GM12878 (cell line): Measurements from ENCODE around the gene B4GALNT2. TPM values are rescaled to one million over a fixed set of nuclear protein-coding genes. Genes with fewer than 3 reads are reported as not detected.

ENCODE experiments used
- ASH2L ChIP-seq: fragments of 300-600, 200-600 bp; sonication (generic); IDR thresholded peaks from 2 replicates; pipeline ENCODE4 v1.6.1; 2017; ENCODE audit warnings: low read depth, mild to moderate bottlenecking, borderline replicate concordance
- ETV6 ChIP-seq, 2 experiments: fragments of 450-650 bp in 1 of 2; IDR thresholded peaks in 1 of 2; conservative IDR thresholded peaks in 1 of 2; 2 replicates each; pipeline ENCODE4 v1.6.1; 2014; ENCODE audit warnings: antibody characterized with exemption in 1 of 2, borderline replicate concordance in 1 of 2, low read depth in 1 of 2, mild to moderate bottlenecking in 1 of 2, moderate library complexity in 1 of 2
- HDAC6 ChIP-seq: fragments of 200-600 bp; sonication (generic); IDR thresholded peaks from one replicate; pipeline ENCODE4 v1.8.0; 2017; ENCODE audit warnings: antibody characterized with exemption; ENCODE audit not compliant: unreplicated experiment
- IRF4 ChIP-seq: IDR thresholded peaks from 2 replicates; pipeline ENCODE4 v1.6.1; 2011; ENCODE audit warnings: low read depth, low read length
- MTA2 ChIP-seq: fragments of 450-650 bp; IDR thresholded peaks from 2 replicates; pipeline ENCODE4 v1.6.1; 2016; ENCODE audit warnings: low read depth, mild to moderate bottlenecking, moderate library complexity
- NFIC ChIP-seq: IDR thresholded peaks from 2 replicates; pipeline ENCODE4 v1.6.1; 2012; ENCODE audit warnings: low read depth, mild to moderate bottlenecking, inconsistent platforms, low read length, moderate library complexity
- PAX5 ChIP-seq: IDR thresholded peaks from 2 replicates; pipeline ENCODE4 v1.6.1; 2011; ENCODE audit warnings: low read depth, low read length, borderline replicate concordance
- POLR2A ChIP-seq: IDR thresholded peaks from 2 replicates; pipeline ENCODE4 v1.6.1; 2011; ENCODE audit warnings: low read depth, mild to moderate bottlenecking, low read length
- POLR2AphosphoS5 ChIP-seq: IDR thresholded peaks from 2 replicates; pipeline ENCODE4 v1.6.1; 2011; ENCODE audit warnings: mild to moderate bottlenecking, low read length, inconsistent platforms
- SREBF1 ChIP-seq: IDR thresholded peaks from 2 replicates; pipeline ENCODE4 v1.6.1; 2012; ENCODE audit warnings: mild to moderate bottlenecking, low read length
- ZZZ3 ChIP-seq: IDR thresholded peaks from 2 replicates; pipeline ENCODE4 v1.6.1; 2011; ENCODE audit warnings: low read depth; ENCODE audit not compliant: control insufficient read depth, insufficient read length
- polyA plus RNA-seq, 11 experiments: library from polyadenylated mRNA; depleted of rRNA in 4 of 11; unstranded in 6 of 11; stranded (reverse) in 5 of 11; fragments of >200 nt; fragmentation: Nextera tagmentation in 4 of 11; fragmentation: Illumina TruSeq in 1 of 11; extraction: Ambion mirVana in 4 of 11; extraction: Trizol in 1 of 11; gene quantifications; 1 replicate in 1 of 11; 2 replicates in 10 of 11; pipeline versions ENCODE4 v1.2.1 to v1.2.3, GENCODE V29; 2011 to 2016; ENCODE audit warnings: inconsistent platforms in 2 of 11, missing spikeins in 2 of 11, low read depth in 1 of 11
- total RNA-seq, 4 experiments: library from RNA; depleted of rRNA in 3 of 4; stranded (reverse); fragments of >200 nt in 3 of 4; fragmentation: Illumina TruSeq in 1 of 4; extraction: Trizol in 1 of 4; gene quantifications; 2 replicates each; pipeline versions ENCODE4 v1.2.1 to v1.2.3, GENCODE V29; 2013 to 2021
- TF ChIP-seq, protein P1 (sequence below): IDR thresholded peaks from 2 replicates; pipeline ENCODE4 v1.6.1; 2011; ENCODE audit warnings: borderline replicate concordance, low read depth, mild to moderate bottlenecking, moderate library complexity, mixed read lengths, low read length; ENCODE audit not compliant: insufficient read depth; ENCODE audit errors: extremely low read length
- TF ChIP-seq, protein P2 (sequence below): fragments of 450-650 bp; IDR thresholded peaks from 2 replicates; pipeline ENCODE4 v1.6.1; 2017; ENCODE audit warnings: mild to moderate bottlenecking, moderate library complexity
- TF ChIP-seq, protein P3 (sequence below): IDR thresholded peaks from 2 replicates; pipeline ENCODE4 v1.6.1; 2011; ENCODE audit warnings: borderline replicate concordance, low read depth, mild to moderate bottlenecking, moderate library complexity, low read length; ENCODE audit not compliant: insufficient read depth, poor library complexity, severe bottlenecking
- TF ChIP-seq, protein P4 (sequence below): fragments of 150-350 bp; IDR thresholded peaks from 2 replicates; pipeline ENCODE4 v1.6.1; 2016; ENCODE audit warnings: low read depth, low read length

Gene B4GALNT2
- total and polyA plus RNA-seq, 10 of the 15 experiments (the other 5 are each of a cell fraction or from before 2014, with no cell fraction given): not detected

DNA sequence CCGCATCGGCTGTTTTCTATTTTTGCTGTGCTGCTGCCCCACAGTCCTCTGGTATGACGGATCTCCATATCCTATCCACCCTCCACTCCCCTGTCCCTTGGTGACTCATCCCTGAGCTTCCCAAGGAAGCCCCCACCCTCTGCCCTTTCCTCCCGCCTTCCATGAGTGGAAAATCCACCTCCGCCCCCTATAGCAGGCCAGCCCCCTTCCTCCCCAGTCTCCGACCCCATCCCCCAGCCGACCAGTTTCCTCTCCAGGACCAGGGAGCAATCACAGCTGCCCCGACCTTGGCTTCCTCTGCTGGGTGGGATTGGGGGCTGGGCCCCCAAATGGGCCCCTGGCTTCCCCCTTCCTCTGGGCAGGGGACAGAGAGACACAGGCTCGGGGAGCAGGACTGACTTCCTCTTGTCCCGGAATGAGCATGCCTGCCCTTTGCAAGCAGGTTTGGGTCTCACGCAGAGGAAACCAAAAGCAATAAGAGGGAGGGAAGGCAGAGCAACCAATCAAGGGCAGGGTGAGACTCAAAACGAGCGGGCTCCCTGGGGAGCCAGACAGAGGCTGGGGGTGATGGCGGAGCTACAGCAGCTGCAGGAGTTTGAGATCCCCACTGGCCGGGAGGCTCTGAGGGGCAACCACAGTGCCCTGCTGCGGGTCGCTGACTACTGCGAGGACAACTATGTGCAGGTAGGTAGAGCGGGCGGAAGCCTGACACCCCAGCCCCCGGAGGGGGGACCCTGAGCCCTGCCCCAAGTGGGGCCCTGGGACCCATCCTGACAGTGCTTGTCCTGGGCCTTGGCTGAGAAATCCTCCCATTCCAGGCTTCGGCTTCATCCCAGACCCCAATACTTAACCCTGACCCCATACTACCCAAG is 77.8 kb downstream of the B4GALNT2 start, which contains the start of the genes ABI3 and GNGT2 (continued):
- TF ChIP-seq ETV6 (conservative IDR thresholded peaks at IDR 0.05 in 1 of 2, IDR thresholded peaks at IDR 0.05 in 1 of 2; ENCODE audit: borderline replicate concordance in 1 of 2, low read depth in 1 of 2) (peak in 1 of 2 experiments; percentile 71; a peak in 1 of 4 replicates), POLR2A (peak; percentile 97), PAX5 (peak; percentile 25; the same call in 1 of the 2 replicates), ASH2L (no peak), NFIC (no peak; the same call in 1 of the 2 replicates), HDAC6 (no peak), ZZZ3 (no peak), POLR2AphosphoS5 (peak; percentile 97), MTA2 (peak; percentile 42), IRF4 (peak; percentile 45; the same call in 1 of the 2 replicates), SREBF1 (no peak)
- TF ChIP-seq, protein P1, sequence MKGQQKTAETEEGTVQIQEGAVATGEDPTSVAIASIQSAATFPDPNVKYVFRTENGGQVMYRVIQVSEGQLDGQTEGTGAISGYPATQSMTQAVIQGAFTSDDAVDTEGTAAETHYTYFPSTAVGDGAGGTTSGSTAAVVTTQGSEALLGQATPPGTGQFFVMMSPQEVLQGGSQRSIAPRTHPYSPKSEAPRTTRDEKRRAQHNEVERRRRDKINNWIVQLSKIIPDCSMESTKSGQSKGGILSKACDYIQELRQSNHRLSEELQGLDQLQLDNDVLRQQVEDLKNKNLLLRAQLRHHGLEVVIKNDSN: no peak
- TF ChIP-seq, protein P2, sequence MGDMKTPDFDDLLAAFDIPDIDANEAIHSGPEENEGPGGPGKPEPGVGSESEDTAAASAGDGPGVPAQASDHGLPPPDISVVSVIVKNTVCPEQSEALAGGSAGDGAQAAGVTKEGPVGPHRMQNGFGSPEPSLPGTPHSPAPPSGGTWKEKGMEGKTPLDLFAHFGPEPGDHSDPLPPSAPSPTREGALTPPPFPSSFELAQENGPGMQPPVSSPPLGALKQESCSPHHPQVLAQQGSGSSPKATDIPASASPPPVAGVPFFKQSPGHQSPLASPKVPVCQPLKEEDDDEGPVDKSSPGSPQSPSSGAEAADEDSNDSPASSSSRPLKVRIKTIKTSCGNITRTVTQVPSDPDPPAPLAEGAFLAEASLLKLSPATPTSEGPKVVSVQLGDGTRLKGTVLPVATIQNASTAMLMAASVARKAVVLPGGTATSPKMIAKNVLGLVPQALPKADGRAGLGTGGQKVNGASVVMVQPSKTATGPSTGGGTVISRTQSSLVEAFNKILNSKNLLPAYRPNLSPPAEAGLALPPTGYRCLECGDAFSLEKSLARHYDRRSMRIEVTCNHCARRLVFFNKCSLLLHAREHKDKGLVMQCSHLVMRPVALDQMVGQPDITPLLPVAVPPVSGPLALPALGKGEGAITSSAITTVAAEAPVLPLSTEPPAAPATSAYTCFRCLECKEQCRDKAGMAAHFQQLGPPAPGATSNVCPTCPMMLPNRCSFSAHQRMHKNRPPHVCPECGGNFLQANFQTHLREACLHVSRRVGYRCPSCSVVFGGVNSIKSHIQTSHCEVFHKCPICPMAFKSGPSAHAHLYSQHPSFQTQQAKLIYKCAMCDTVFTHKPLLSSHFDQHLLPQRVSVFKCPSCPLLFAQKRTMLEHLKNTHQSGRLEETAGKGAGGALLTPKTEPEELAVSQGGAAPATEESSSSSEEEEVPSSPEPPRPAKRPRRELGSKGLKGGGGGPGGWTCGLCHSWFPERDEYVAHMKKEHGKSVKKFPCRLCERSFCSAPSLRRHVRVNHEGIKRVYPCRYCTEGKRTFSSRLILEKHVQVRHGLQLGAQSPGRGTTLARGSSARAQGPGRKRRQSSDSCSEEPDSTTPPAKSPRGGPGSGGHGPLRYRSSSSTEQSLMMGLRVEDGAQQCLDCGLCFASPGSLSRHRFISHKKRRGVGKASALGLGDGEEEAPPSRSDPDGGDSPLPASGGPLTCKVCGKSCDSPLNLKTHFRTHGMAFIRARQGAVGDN: peak; percentile 86
- TF ChIP-seq, protein P3, sequence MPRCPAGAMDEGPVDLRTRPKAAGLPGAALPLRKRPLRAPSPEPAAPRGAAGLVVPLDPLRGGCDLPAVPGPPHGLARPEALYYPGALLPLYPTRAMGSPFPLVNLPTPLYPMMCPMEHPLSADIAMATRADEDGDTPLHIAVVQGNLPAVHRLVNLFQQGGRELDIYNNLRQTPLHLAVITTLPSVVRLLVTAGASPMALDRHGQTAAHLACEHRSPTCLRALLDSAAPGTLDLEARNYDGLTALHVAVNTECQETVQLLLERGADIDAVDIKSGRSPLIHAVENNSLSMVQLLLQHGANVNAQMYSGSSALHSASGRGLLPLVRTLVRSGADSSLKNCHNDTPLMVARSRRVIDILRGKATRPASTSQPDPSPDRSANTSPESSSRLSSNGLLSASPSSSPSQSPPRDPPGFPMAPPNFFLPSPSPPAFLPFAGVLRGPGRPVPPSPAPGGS: peak; percentile 45
- TF ChIP-seq, protein P4, sequence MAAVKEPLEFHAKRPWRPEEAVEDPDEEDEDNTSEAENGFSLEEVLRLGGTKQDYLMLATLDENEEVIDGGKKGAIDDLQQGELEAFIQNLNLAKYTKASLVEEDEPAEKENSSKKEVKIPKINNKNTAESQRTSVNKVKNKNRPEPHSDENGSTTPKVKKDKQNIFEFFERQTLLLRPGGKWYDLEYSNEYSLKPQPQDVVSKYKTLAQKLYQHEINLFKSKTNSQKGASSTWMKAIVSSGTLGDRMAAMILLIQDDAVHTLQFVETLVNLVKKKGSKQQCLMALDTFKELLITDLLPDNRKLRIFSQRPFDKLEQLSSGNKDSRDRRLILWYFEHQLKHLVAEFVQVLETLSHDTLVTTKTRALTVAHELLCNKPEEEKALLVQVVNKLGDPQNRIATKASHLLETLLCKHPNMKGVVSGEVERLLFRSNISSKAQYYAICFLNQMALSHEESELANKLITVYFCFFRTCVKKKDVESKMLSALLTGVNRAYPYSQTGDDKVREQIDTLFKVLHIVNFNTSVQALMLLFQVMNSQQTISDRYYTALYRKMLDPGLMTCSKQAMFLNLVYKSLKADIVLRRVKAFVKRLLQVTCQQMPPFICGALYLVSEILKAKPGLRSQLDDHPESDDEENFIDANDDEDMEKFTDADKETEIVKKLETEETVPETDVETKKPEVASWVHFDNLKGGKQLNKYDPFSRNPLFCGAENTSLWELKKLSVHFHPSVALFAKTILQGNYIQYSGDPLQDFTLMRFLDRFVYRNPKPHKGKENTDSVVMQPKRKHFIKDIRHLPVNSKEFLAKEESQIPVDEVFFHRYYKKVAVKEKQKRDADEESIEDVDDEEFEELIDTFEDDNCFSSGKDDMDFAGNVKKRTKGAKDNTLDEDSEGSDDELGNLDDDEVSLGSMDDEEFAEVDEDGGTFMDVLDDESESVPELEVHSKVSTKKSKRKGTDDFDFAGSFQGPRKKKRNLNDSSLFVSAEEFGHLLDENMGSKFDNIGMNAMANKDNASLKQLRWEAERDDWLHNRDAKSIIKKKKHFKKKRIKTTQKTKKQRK: no peak
